Measurements from ENCODE around the gene RBBP5. TPM values are rescaled to one million over a fixed set of nuclear protein-coding genes. Genes with fewer than 3 reads are reported as not detected.

Gene RBBP5
- total and polyA plus RNA-seq, 2 experiments from 2014 or later = 14.1 to 26.5 TPM

- no peaks in the 10 kb centered on the region; the same call in 2 of the 3 replicates for H3K9me3 Mint-ChIP-seq
- no peaks in the 10 kb centered on the region for H3K27me3 ChIP-seq (ENCODE audit: insufficient read depth)
- no peak overlapping the region for H3K4me3 Mint-ChIP-seq
- no peaks in the 10 kb centered on the region for H3K79me2 ChIP-seq (replicated peaks; ENCODE audit: insufficient read depth)
- H4K20me1 ChIP-seq (replicated peaks; ENCODE audit: insufficient read depth) = no peaks in the 10 kb centered on the region
- H3F3A ChIP-seq (replicated peaks; ENCODE audit: low read depth) = no peaks in the 10 kb centered on the region
- DNase-seq (ENCODE audit: low spot score) (no peak), ATAC-seq (no peak)
- H3K27ac ChIP-seq (ENCODE audit: low read depth) = no peak overlapping the region
- TF ChIP-seq REST (IDR thresholded peaks at IDR 0.05; ENCODE audit: unreplicated experiment) (no peak), ZNF331 (CRISPR knock-in tag; IDR thresholded peaks at IDR 0.05; ENCODE audit: low read depth) (no peak), STAT1 (IDR thresholded peaks at IDR 0.05; ENCODE audit: unreplicated experiment) (no peak), CTCF (conservative IDR thresholded peaks at IDR 0.05; ENCODE audit: low read depth in 2 of 2) (no peak), EZH2phosphoT487 (IDR thresholded peaks at IDR 0.05; ENCODE audit: unreplicated experiment) (no peak), ZNF462 (CRISPR knock-in tag; IDR thresholded peaks at IDR 0.05) (no peak), NANOG (IDR thresholded peaks at IDR 0.05; ENCODE audit: borderline replicate concordance) (no peak), EZH2 (IDR thresholded peaks at IDR 0.05; ENCODE audit: low read depth, unreplicated experiment) (no peak), ETS1 (IDR thresholded peaks at IDR 0.05) (no peak), POLR2AphosphoS5 (IDR thresholded peaks at IDR 0.05; ENCODE audit: low read depth) (no peak), CREB1 (CRISPR knock-in tag; IDR thresholded peaks at IDR 0.05; ENCODE audit: low read depth) (no peak), ZNF114 (CRISPR knock-in tag; IDR thresholded peaks at IDR 0.05) (no peak)
- H3K27me3 Mint-ChIP-seq (ENCODE audit: insufficient read depth, low read depth, poor library complexity) = peaks cover 5% of the 10 kb centered on the region
- no peaks in the 10 kb centered on the region for H3K4me1 ChIP-seq (ENCODE audit: insufficient read depth)
- H2AFZ ChIP-seq = no peak overlapping the region
- H3K36me3 Mint-ChIP-seq (ENCODE audit: low read depth) = no peaks in the 10 kb centered on the region
- no peaks in the 10 kb centered on the region for H3K36me3 ChIP-seq (ENCODE audit: insufficient read depth)
- H3K27ac Mint-ChIP-seq = no peak overlapping the region
- H3K4me2 ChIP-seq = no peak overlapping the region
- no peaks in the 10 kb centered on the region for H3K9me2 ChIP-seq (ENCODE audit: insufficient read depth)
- no peaks in the 10 kb centered on the region for H3K4me1 Mint-ChIP-seq
- H3K4me3 ChIP-seq = no peak overlapping the region
Observed at GRCh38 chr1:205076245-205076761, 45.5 kb downstream of the RBBP5 start.
